ENCODE results near the gene TCEA2. TPM values are rescaled to one million over a fixed set of nuclear protein-coding genes. Genes with fewer than 3 reads are reported as not detected.
"Not testable (repeated sequence)": the region's sequence is repeated elsewhere in the genome, so short reads cannot be mapped to it uniquely, and the experiment has no call there.

The TCEA2 gene
- total and polyA plus RNA-seq, 2 donors, result 24.6 to 53.2 TPM

GRCh38 chr20:64112691-64113443 lies 49.9 kb downstream of the TCEA2 start:
- Histone ChIP-seq H3K4me3 (ENCODE audit: low read length in 2 of 2) (no peak overlapping the region), H3K27me3 (ENCODE audit: control insufficient read depth in 2 of 2, insufficient read depth in 1 of 2, low read length in 1 of 2) (no peaks in the 10 kb centered on the region), H3K9me3 (ENCODE audit: control insufficient read depth in 2 of 2, insufficient read depth in 1 of 2, low read length in 1 of 2) (no peaks in the 10 kb centered on the region), H3K36me3 (ENCODE audit: control insufficient read depth in 2 of 2, insufficient read depth in 2 of 2, low read length in 1 of 2) (no peaks in the 10 kb centered on the region), H3K27ac (ENCODE audit: low read depth in 1 of 2, low read length in 1 of 2) (no peak overlapping the region), H3K4me1 (ENCODE audit: control insufficient read depth in 2 of 2, insufficient read depth in 2 of 2, low read length in 2 of 2) (peaks cover 0 to under 1% of the 10 kb centered on the region in 2 donors)
- 96% methylated on average over 18 of the region's 18 CpGs for WGBS
- DNase-seq (ENCODE audit: low read depth in 6 of 9, low spot score in 9 of 9), result no peak

DNA sequence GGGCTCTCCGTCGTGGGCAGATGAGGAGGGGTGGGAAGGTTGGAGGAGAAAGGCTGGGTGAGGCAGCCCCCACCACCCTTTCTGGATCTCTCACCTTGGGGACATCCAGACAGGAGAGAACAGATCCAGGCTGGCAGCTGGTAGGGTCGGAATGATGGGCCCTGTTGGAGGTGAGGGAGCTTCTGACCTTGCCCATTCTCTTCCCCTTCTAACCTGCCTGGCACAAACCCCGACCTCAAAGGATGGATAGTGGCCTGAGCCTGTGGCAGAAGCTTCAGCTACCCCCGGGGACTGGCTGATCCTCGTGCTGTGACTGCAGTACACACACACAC lies 50.4 kb downstream of the TCEA2 start:
- no peak overlapping the region for H3K4me3 ChIP-seq (ENCODE audit: low read length in 2 of 2)
- no peaks in the 10 kb centered on the region for H3K9me3 ChIP-seq (ENCODE audit: control insufficient read depth in 2 of 2, insufficient read depth in 1 of 2, low read length in 1 of 2)
- no peaks in the 10 kb centered on the region for H3K4me1 ChIP-seq (ENCODE audit: control insufficient read depth in 2 of 2, insufficient read depth in 2 of 2, low read length in 2 of 2)
- H3K27ac ChIP-seq (ENCODE audit: low read depth in 1 of 2, low read length in 1 of 2), result no peak overlapping the region
- H3K36me3 ChIP-seq (ENCODE audit: control insufficient read depth in 2 of 2, insufficient read depth in 2 of 2, low read length in 1 of 2), result no peaks in the 10 kb centered on the region
- WGBS, result 94% methylated on average over 6 of the region's 6 CpGs
- no peak for DNase-seq (ENCODE audit: low read depth in 6 of 9, low spot score in 9 of 9)
- H3K27me3 ChIP-seq (ENCODE audit: control insufficient read depth in 2 of 2, insufficient read depth in 1 of 2, low read length in 1 of 2), result no peaks in the 10 kb centered on the region

DNA sequence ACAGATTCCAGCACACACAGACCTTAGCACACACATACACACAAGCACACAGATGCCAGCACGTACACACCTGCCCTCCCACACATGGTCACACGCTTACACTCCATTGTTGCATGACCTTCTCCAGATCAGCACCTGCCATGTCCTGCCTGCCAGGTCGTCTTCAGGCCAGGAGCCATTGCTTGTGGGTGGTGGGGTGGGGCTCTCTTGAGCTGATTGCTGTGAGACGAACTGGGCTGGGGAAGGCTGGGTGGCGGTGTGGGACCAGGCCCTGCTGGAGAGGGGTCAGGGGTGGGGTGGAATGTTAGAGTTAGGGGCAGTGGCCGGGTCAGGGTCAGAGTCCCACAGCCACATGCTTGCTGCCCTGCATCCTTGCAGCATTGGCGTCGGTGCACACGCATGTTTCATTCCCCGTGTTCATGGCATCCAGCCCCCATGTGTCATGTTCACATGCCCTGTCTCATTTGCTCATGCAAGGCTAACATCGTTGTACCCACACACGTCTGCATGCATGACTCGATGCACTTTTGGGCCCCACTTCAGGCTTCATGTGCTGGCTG lies 50.9 kb downstream of the TCEA2 start:
- H3K4me1 ChIP-seq (ENCODE audit: control insufficient read depth in 2 of 2, insufficient read depth in 2 of 2, low read length in 2 of 2), result no peaks in the 10 kb centered on the region
- H3K27ac ChIP-seq (ENCODE audit: low read depth in 1 of 2, low read length in 1 of 2), result no peak overlapping the region
- no peaks in the 10 kb centered on the region for H3K9me3 ChIP-seq (ENCODE audit: control insufficient read depth in 2 of 2, insufficient read depth in 1 of 2, low read length in 1 of 2)
- no peaks in the 10 kb centered on the region for H3K36me3 ChIP-seq (ENCODE audit: control insufficient read depth in 2 of 2, insufficient read depth in 2 of 2, low read length in 1 of 2)
- no peaks in the 10 kb centered on the region for H3K27me3 ChIP-seq (ENCODE audit: control insufficient read depth in 2 of 2, insufficient read depth in 1 of 2, low read length in 1 of 2)
- DNase-seq (ENCODE audit: low read depth in 6 of 9, low spot score in 9 of 9), result no peak
- 94% methylated on average over 13 of the region's 13 CpGs for WGBS
- H3K4me3 ChIP-seq (ENCODE audit: low read length in 2 of 2), result no peak overlapping the region

GRCh38 chr20:64114356-64114971 lies 51.5 kb downstream of the TCEA2 start:
- DNase-seq (ENCODE audit: low read depth in 6 of 9, low spot score in 9 of 9), result no peak
- no peaks in the 10 kb centered on the region for H3K36me3 ChIP-seq (ENCODE audit: control insufficient read depth in 2 of 2, insufficient read depth in 2 of 2, low read length in 1 of 2)
- H3K27ac ChIP-seq (ENCODE audit: low read depth in 1 of 2, low read length in 1 of 2), result no peak overlapping the region
- 95% methylated on average over 14 of the region's 14 CpGs for WGBS
- H3K4me1 ChIP-seq (ENCODE audit: control insufficient read depth in 2 of 2, insufficient read depth in 2 of 2, low read length in 2 of 2), result peaks cover 0 to under 1% of the 10 kb centered on the region in 2 donors
- no peaks in the 10 kb centered on the region for H3K27me3 ChIP-seq (ENCODE audit: control insufficient read depth in 2 of 2, insufficient read depth in 1 of 2, low read length in 1 of 2)
- H3K9me3 ChIP-seq (ENCODE audit: control insufficient read depth in 2 of 2, insufficient read depth in 1 of 2, low read length in 1 of 2), result no peaks in the 10 kb centered on the region
- no peak overlapping the region for H3K4me3 ChIP-seq (ENCODE audit: low read length in 2 of 2)

- Histone ChIP-seq H3K4me1 (ENCODE audit: control insufficient read depth in 2 of 2, insufficient read depth in 2 of 2, low read length in 2 of 2) (peaks cover 0 to 9% of the 10 kb centered on the region in 2 donors), H3K4me3 (ENCODE audit: low read length in 2 of 2) (no peak overlapping the region), H3K9me3 (ENCODE audit: control insufficient read depth in 2 of 2, insufficient read depth in 1 of 2, low read length in 1 of 2) (no peaks in the 10 kb centered on the region), H3K36me3 (ENCODE audit: control insufficient read depth in 2 of 2, insufficient read depth in 2 of 2, low read length in 1 of 2) (no peaks in the 10 kb centered on the region), H3K27ac (ENCODE audit: low read depth in 1 of 2, low read length in 1 of 2) (no peak overlapping the region), H3K27me3 (ENCODE audit: control insufficient read depth in 2 of 2, insufficient read depth in 1 of 2, low read length in 1 of 2) (no peaks in the 10 kb centered on the region)
- no peak for DNase-seq (ENCODE audit: low read depth in 6 of 9, low spot score in 9 of 9)
- WGBS, result 92% methylated on average over 14 of the region's 14 CpGs
Measured at GRCh38 chr20:64115171-64115911, 52.3 kb downstream of the TCEA2 start.

DNA sequence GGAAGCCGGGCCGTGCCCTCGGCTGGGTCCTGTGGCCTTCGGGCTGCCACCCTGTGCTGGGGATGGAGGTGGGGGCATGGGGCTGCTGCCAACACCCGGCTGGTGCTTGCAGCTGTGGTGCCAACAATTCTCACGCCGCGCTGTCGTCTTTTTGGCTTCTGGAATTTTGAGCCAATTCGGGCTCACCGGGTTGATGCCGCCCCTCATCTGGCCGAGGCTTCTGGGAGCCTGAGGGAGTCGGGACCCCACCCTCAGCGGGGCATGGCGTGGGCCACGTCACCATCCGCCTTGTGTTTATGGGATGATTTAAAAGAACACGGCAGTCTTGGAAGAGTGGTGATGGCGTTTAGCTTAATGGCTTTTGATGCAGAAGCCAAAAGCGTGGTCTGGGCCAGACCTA lies 53.0 kb downstream of the TCEA2 start:
- Histone ChIP-seq H3K9me3 (ENCODE audit: control insufficient read depth in 2 of 2, insufficient read depth in 1 of 2, low read length in 1 of 2) (no peaks in the 10 kb centered on the region), H3K36me3 (ENCODE audit: control insufficient read depth in 2 of 2, insufficient read depth in 2 of 2, low read length in 1 of 2) (no peaks in the 10 kb centered on the region), H3K27ac (ENCODE audit: low read depth in 1 of 2, low read length in 1 of 2) (no peak overlapping the region), H3K4me3 (ENCODE audit: low read length in 2 of 2) (no peak overlapping the region), H3K4me1 (ENCODE audit: control insufficient read depth in 2 of 2, insufficient read depth in 2 of 2, low read length in 2 of 2) (peaks cover 0 to 15% of the 10 kb centered on the region in 2 donors), H3K27me3 (ENCODE audit: control insufficient read depth in 2 of 2, insufficient read depth in 1 of 2, low read length in 1 of 2) (peaks cover 0 to 4% of the 10 kb centered on the region in 2 donors)
- WGBS, result 95% methylated on average over 21 of the region's 21 CpGs
- no peak for DNase-seq (ENCODE audit: low read depth in 6 of 9, low spot score in 9 of 9)

DNA sequence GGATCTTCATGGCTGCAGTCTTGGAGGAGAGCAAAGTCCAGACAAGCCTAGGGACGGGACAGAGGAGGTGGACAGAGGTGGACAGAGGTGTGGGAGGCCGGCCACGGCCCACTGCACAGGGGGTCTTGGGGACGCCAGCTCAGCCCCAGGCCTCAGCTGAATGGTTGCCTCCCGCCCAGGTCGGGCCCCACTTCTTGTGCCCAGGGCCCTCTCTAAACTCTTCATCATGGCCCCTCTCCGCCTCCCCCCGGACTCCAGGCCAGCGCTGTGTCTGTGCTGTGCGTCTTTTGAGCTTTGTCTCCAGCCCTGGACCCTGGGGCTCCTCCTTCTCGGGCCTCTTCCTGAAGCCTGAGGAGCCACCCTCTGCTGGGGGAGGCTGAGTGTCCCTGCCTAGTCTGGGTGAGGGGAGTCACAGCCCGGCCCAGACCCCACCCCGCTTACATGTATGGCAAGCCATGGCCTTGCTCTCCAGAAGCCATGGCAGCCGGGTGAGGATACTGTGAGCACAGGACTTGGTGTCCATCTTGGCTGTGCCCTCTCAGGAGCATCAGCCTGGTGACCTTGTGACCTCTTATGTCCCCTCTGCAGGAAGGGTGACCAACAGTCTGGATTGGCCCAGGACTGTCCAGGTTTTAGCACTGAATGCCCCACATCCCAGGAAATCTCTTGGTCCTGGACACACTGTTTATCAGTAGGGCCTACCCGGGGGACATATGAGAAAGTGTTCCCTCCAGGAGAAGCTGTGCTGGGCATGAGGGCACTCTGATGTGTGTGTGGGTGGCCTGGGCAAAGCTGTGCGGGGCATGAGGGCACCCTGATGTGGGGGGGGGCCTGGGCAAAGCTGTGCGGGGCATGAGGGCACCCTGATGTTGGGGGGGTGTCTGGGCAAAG lies 53.8 kb downstream of the TCEA2 start:
- DNase-seq (ENCODE audit: low read depth in 6 of 9, low spot score in 9 of 9), result no peak
- Histone ChIP-seq H3K4me1 (ENCODE audit: control insufficient read depth in 2 of 2, insufficient read depth in 2 of 2, low read length in 2 of 2) (peaks cover 0 to 15% of the 10 kb centered on the region in 2 donors), H3K27me3 (ENCODE audit: control insufficient read depth in 2 of 2, insufficient read depth in 1 of 2, low read length in 1 of 2) (peaks cover 0 to 10% of the 10 kb centered on the region in 2 donors), H3K4me3 (ENCODE audit: low read length in 2 of 2) (no peak overlapping the region), H3K27ac (ENCODE audit: low read depth in 1 of 2, low read length in 1 of 2) (no peak overlapping the region), H3K36me3 (ENCODE audit: control insufficient read depth in 2 of 2, insufficient read depth in 2 of 2, low read length in 1 of 2) (no peaks in the 10 kb centered on the region), H3K9me3 (ENCODE audit: control insufficient read depth in 2 of 2, insufficient read depth in 1 of 2, low read length in 1 of 2) (no peaks in the 10 kb centered on the region)
- 95% methylated on average over 17 of the region's 17 CpGs for WGBS

GRCh38 chr20:64117432-64117777 lies 54.4 kb downstream of the TCEA2 start:
- H3K36me3 ChIP-seq (ENCODE audit: control insufficient read depth in 2 of 2, insufficient read depth in 2 of 2, low read length in 1 of 2); H3K9me3 ChIP-seq (ENCODE audit: control insufficient read depth in 2 of 2, insufficient read depth in 1 of 2, low read length in 1 of 2); DNase-seq (ENCODE audit: low read depth in 6 of 9, low spot score in 9 of 9); H3K27ac ChIP-seq (ENCODE audit: low read depth in 1 of 2, low read length in 1 of 2); H3K4me3 ChIP-seq (ENCODE audit: low read length in 2 of 2): not testable (repeated sequence)
- WGBS, result 77% methylated on average over 6 of the region's 6 CpGs
- Histone ChIP-seq H3K4me1 (ENCODE audit: control insufficient read depth in 2 of 2, insufficient read depth in 2 of 2, low read length in 2 of 2) (peaks cover 0 to 15% of the 10 kb centered on the region in 2 donors), H3K27me3 (ENCODE audit: control insufficient read depth in 2 of 2, insufficient read depth in 1 of 2, low read length in 1 of 2) (peaks cover 0 to 12% of the 10 kb centered on the region in 2 donors)

All from thymus (tissue), 11 donors.